GM18502 (cell line): ENCODE measurements around the gene HOXB5.

Source experiments
- ATAC-seq: cut with Tn5 transposase; IDR thresholded peaks from one replicate; pipeline ENCODE4 v1.9.1; 2021; ENCODE audit warnings: mild to moderate bottlenecking; ENCODE audit not compliant: unreplicated experiment, poor library complexity

The HOXB5 gene

GRCh38 chr17:48593840-48594537, 410 bp upstream of the HOXB5 start:
- no peak for ATAC-seq

- no peak for ATAC-seq
Observed at GRCh38 chr17:48592577-48592976, 1.0 kb downstream of the HOXB5 start.

GRCh38 chr17:48592057-48592514, 1.5 kb downstream of the HOXB5 start:
- ATAC-seq = no peak

- ATAC-seq = no peak
Observed at GRCh38 chr17:48591255-48592056, 2.1 kb downstream of the HOXB5 start.

GRCh38 chr17:48590607-48591161, 2.9 kb downstream of the HOXB5 start:
- no peak for ATAC-seq

GRCh38 chr17:48589831-48590606, 3.6 kb downstream of the HOXB5 start, which contains the start of gene HOXB3:
TSS of gene HOXB3 (minus strand) at chr17:48590241. CDS start at chr17:48552474, 37,767 bp downstream.
- no peak for ATAC-seq

GRCh38 chr17:48589060-48589830, 4.3 kb downstream of the HOXB5 start:
- no peak for ATAC-seq

- no peak for ATAC-seq
Observed at GRCh38 chr17:48588528-48588927, 5.1 kb downstream of the HOXB5 start.

- ATAC-seq = no peak
Observed at GRCh38 chr17:48588074-48588415, 5.5 kb downstream of the HOXB5 start.

- ATAC-seq = no peak
Observed at GRCh38 chr17:48587276-48588073, 6.1 kb downstream of the HOXB5 start.

- no peak for ATAC-seq
Observed at GRCh38 chr17:48586355-48587258, 7.0 kb downstream of the HOXB5 start.

- ATAC-seq = no peak
Observed at GRCh38 chr17:48584223-48584741, 9.3 kb downstream of the HOXB5 start.

- ATAC-seq = no peak
Observed at GRCh38 chr17:48583708-48584222, 9.8 kb downstream of the HOXB5 start.

- ATAC-seq = no peak
Observed at GRCh38 chr17:48582750-48583069, 10.9 kb downstream of the HOXB5 start.

GRCh38 chr17:48579760-48580554, 13.6 kb downstream of the HOXB5 start:
- ATAC-seq = no peak

- no peak for ATAC-seq
Observed at GRCh38 chr17:48579471-48579759, 14.2 kb downstream of the HOXB5 start.
